Immature natural killer cell (primary cell): ENCODE results near the gene PREX1. TPM values are rescaled to one million over a fixed set of nuclear protein-coding genes. Genes with fewer than 3 reads are reported as not detected.
"Not testable (repeated sequence)": the region's sequence is repeated elsewhere in the genome, so short reads cannot be mapped to it uniquely, and the experiment has no call there.

Source experiments
- DNase-seq, 3 donors: peaks; one replicate each; pipeline ENCODE4 v3.0.0; 2022; ENCODE audit warnings: mixed read lengths in 1 of 3
- H3K27ac Mint-ChIP-seq, 6 donors: one replicate each; pipeline ENCODE4 v1.8.0; 2020; ENCODE audit warnings: mixed read lengths in 6 of 6, mild to moderate bottlenecking in 5 of 6, inconsistent platforms in 4 of 6, moderate library complexity in 3 of 6
- H3K27me3 Mint-ChIP-seq, 3 donors: one replicate each; pipeline ENCODE4 v1.8.0; 2020 to 2021; ENCODE audit warnings: low read depth in 3 of 3, mild to moderate bottlenecking in 3 of 3, mixed read lengths in 3 of 3, moderate library complexity in 3 of 3, inconsistent platforms in 1 of 3
- H3K36me3 Mint-ChIP-seq, 3 donors: one replicate each; pipeline ENCODE4 v1.8.0; 2020; ENCODE audit warnings: mixed read lengths in 3 of 3, inconsistent platforms in 2 of 3, mild to moderate bottlenecking in 2 of 3
- H3K4me1 Mint-ChIP-seq, 2 donors: one replicate each; pipeline ENCODE4 v1.8.0; 2020; ENCODE audit warnings: inconsistent platforms in 2 of 2, mild to moderate bottlenecking in 2 of 2, mixed read lengths in 2 of 2, moderate library complexity in 1 of 2
- H3K4me3 Mint-ChIP-seq, 5 donors: one replicate each; pipeline ENCODE4 v1.8.0; 2020; ENCODE audit warnings: mild to moderate bottlenecking in 5 of 5, mixed read lengths in 5 of 5, inconsistent platforms in 3 of 5, moderate library complexity in 3 of 5
- H3K9me3 Mint-ChIP-seq, 6 donors: one replicate each; pipeline ENCODE4 v1.8.0; 2020; ENCODE audit warnings: mild to moderate bottlenecking in 6 of 6, mixed read lengths in 6 of 6, inconsistent platforms in 4 of 6, moderate library complexity in 3 of 6
- polyA plus RNA-seq, 3 donors: library from polyadenylated mRNA; unstranded; fragments of 300-500 nt; fragmentation: Illumina TruSeq; gene quantifications; one replicate each; pipeline ENCODE4 v1.2.3, GENCODE V29; 2021

PREX1 gene
- polyA plus RNA-seq, 3 donors from 2014 or later, result 30.5 to 94.3 (median 54.9) TPM

DNA sequence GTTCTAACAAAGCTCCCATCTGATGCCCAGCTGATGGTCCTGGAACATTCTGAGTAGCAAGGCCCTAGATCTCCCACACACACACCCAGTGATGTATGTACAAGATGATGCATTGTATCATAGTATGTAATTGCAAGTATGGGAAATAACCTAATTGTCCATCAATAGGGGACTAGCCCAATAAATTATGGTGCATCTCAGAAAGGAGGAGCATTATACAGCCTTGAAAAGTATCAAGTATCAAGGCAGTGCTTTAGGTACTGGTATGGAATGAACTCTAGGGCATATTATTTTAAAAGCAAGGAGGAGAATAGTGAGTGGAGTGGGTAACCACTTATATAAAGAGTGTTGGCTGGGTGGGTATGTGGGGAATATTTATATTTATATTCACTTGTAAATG is 24.8 kb upstream of the PREX1 start:
- H3K27me3 Mint-ChIP-seq, result no peaks in the 10 kb centered on the region
- no peak for DNase-seq
- H3K4me1 Mint-ChIP-seq, result no peaks in the 10 kb centered on the region
- H3K36me3 Mint-ChIP-seq, result peaks cover 0 to 8% (median 0%) of the 10 kb centered on the region in 3 donors
- H3K27ac Mint-ChIP-seq, result peak overlapping the region in 1 of 6 donors; percentile 45
- no peak overlapping the region for H3K4me3 Mint-ChIP-seq
- H3K9me3 Mint-ChIP-seq, result no peaks in the 10 kb centered on the region

DNA sequence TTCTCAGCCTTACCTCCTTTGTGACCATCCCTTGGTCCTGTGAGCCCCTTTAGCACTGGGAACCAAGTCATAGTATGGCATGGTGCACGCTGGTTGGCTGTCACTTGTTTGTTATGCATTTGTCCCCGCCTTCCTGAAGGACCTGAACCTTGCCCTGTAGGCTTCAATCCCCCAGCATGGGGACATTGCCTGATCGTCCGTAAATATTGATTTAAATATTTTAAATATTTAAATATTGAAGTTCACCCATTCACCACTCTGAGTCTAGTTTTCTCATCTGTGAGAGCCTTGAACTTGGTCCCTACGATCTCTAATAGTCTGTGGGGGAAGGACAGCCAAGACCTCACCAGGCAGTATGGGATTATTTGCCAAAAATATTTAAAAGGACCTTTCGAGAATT is 23.8 kb upstream of the PREX1 start:
- Mint-ChIP-seq H3K27me3 (no peaks in the 10 kb centered on the region), H3K9me3 (no peaks in the 10 kb centered on the region), H3K27ac (no peak overlapping the region), H3K4me3 (no peak overlapping the region), H3K36me3 (peaks cover 0 to 8% (median 0%) of the 10 kb centered on the region in 3 donors), H3K4me1 (no peaks in the 10 kb centered on the region)
- no peak for DNase-seq

DNA sequence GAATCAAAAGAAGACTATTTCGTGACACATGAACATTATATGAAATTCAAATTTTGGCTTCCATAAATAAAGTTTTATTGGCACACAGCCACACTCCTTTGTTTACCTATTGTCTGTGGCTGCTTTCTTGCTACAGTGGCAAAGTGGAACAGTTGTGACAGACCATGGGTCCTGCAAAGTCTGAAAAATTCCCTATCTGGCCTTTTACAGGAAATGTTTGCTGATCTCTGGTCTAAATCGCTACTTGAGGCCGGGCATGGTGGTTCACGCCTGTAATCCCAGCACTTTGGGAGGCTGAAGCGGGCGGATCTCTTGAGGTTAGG is 23.1 kb upstream of the PREX1 start:
- Mint-ChIP-seq H3K9me3 (no peaks in the 10 kb centered on the region), H3K36me3 (peaks cover 0 to 8% (median 0%) of the 10 kb centered on the region in 3 donors), H3K27me3 (peaks cover 0 to 2% (median 0%) of the 10 kb centered on the region in 3 donors), H3K4me3 (no peak overlapping the region), H3K27ac (no peak overlapping the region), H3K4me1 (no peaks in the 10 kb centered on the region)
- DNase-seq, result no peak

- Mint-ChIP-seq H3K4me1 (no peaks in the 10 kb centered on the region), H3K27ac (no peak overlapping the region), H3K36me3 (peaks cover 0 to 8% (median 0%) of the 10 kb centered on the region in 3 donors), H3K27me3 (peaks cover 0 to 2% (median 0%) of the 10 kb centered on the region in 3 donors), H3K9me3 (no peaks in the 10 kb centered on the region), H3K4me3 (no peak overlapping the region)
- DNase-seq, result no peak
These were observed 22.6 kb upstream of the PREX1 start for GRCh38 chr20:48850257-48850976.

- Mint-ChIP-seq H3K27ac (no peak overlapping the region), H3K9me3 (no peaks in the 10 kb centered on the region), H3K4me3 (no peak overlapping the region), H3K27me3 (peaks cover 0 to 2% (median 0%) of the 10 kb centered on the region in 3 donors), H3K36me3 (peaks cover 0 to 8% (median 0%) of the 10 kb centered on the region in 3 donors), H3K4me1 (no peaks in the 10 kb centered on the region)
- DNase-seq, result no peak
These were observed 22.0 kb upstream of the PREX1 start for GRCh38 chr20:48849779-48850178.

DNA sequence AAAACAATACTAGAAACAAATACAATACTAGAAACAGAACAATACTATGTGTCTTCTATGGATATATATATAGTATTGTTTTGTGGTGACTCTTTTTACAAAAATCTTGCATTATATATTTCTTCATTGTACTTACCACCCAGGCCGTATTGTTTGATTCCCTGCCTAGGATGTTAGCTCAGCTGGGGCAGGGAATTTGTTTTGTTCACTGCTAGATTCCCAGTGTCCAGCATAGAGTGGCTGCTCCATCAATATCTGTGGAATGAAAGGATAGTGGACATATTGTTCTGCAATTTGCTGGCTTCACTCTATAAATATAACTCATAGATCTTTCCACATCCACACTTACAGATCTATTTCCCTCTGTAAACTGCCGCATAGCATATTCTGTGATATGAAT is 21.5 kb upstream of the PREX1 start:
- no peak for DNase-seq
- H3K36me3 Mint-ChIP-seq, result peaks cover 0 to 8% (median 0%) of the 10 kb centered on the region in 3 donors
- no peaks in the 10 kb centered on the region for H3K4me1 Mint-ChIP-seq
- H3K4me3 Mint-ChIP-seq, result no peak overlapping the region
- no peak overlapping the region for H3K27ac Mint-ChIP-seq
- H3K9me3 Mint-ChIP-seq, result no peaks in the 10 kb centered on the region
- H3K27me3 Mint-ChIP-seq, result peaks cover 0 to 2% (median 0%) of the 10 kb centered on the region in 3 donors

DNA sequence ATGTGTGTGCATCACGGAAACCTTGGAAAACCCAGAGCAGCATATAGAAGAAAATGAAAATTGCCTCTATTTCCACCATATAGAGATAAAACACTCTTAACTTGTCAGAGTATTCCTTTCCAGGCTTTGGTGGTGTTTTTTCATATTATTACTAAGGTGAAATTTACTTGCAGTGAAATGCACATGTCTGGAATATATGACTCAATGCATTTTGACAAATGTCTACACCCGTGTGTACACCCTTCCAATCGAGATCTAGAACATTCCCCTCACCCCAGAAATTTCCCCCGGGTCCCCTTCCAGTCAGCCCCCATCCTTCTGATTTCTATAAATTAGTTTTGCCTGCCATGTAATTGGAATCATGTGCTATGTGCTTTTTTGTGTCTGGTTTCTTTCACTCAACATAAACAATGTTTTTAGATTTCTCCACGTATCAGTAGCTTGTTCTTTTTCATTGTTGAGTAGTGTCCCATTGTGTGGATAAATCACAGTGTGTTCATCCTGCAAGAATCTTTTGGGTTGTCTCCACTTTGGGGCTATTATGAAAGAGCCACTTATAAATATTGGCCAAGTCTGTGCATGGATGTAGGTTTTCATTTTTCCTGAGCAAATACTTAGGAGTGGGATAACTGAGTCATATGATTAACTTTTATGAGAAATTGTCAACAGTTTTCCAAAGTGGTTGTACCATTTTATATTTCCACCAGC is 19.9 kb upstream of the PREX1 start:
- H3K27me3 Mint-ChIP-seq, result peaks cover 0 to 2% (median 0%) of the 10 kb centered on the region in 3 donors
- no peaks in the 10 kb centered on the region for H3K9me3 Mint-ChIP-seq
- no peak overlapping the region for H3K4me3 Mint-ChIP-seq
- DNase-seq, result no peak
- peaks cover 0 to 3% (median 0%) of the 10 kb centered on the region in 3 donors for H3K36me3 Mint-ChIP-seq
- no peaks in the 10 kb centered on the region for H3K4me1 Mint-ChIP-seq
- H3K27ac Mint-ChIP-seq, result no peak overlapping the region

- H3K4me3 Mint-ChIP-seq, result no peak overlapping the region
- H3K27me3 Mint-ChIP-seq, result peaks cover 0 to 2% (median 1%) of the 10 kb centered on the region in 3 donors
- no peaks in the 10 kb centered on the region for H3K9me3 Mint-ChIP-seq
- DNase-seq, result no peak
- H3K27ac Mint-ChIP-seq, result no peak overlapping the region
- no peaks in the 10 kb centered on the region for H3K36me3 Mint-ChIP-seq
- no peaks in the 10 kb centered on the region for H3K4me1 Mint-ChIP-seq
These were observed 19.0 kb upstream of the PREX1 start for GRCh38 chr20:48846516-48847492.

DNA sequence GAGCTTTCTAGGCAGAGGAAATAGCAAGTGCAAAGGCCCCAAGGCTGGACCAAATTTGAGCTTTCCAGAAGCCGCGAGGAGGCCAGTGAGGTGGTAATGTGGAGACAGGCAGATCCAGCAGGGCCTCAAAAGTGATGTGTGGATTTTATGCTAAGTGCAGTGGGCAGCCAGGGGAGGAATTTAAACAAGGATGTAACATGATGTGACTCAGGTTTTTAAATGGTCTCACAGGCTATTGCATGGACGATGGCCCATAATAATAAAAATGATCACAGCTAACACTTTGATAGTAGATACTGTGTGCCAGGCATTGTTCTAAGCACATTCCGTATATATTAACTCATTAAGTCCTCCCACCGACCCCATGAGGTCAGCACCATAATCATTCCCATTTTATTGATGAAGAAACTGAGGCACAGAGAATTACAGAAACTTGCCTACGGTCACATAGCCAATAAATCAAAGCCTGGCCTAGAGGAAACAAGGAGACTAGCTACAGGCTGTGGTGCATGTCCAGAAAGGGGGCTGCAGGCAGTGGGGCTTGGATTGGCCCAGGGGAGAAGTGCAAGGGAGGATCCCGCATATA is 18.0 kb upstream of the PREX1 start:
- H3K27me3 Mint-ChIP-seq, result peaks cover 0 to 2% (median 1%) of the 10 kb centered on the region in 3 donors
- no peaks in the 10 kb centered on the region for H3K9me3 Mint-ChIP-seq
- no peaks in the 10 kb centered on the region for H3K4me1 Mint-ChIP-seq
- no peak overlapping the region for H3K27ac Mint-ChIP-seq
- no peak for DNase-seq
- H3K36me3 Mint-ChIP-seq, result no peaks in the 10 kb centered on the region
- H3K4me3 Mint-ChIP-seq, result no peak overlapping the region

- Mint-ChIP-seq H3K27me3 (peaks cover 0 to 2% (median 1%) of the 10 kb centered on the region in 3 donors), H3K4me3 (no peak overlapping the region), H3K36me3 (no peaks in the 10 kb centered on the region), H3K9me3 (no peaks in the 10 kb centered on the region), H3K4me1 (no peaks in the 10 kb centered on the region), H3K27ac (no peak overlapping the region)
- DNase-seq, result no peak
These were observed 17.2 kb upstream of the PREX1 start for GRCh38 chr20:48844996-48845395.

GRCh38 chr20:48843896-48844295 is 16.1 kb upstream of the PREX1 start:
- not testable (repeated sequence) for H3K4me3 Mint-ChIP-seq, H3K36me3 Mint-ChIP-seq, H3K9me3 Mint-ChIP-seq, H3K4me1 Mint-ChIP-seq, H3K27me3 Mint-ChIP-seq, DNase-seq, H3K27ac Mint-ChIP-seq

DNA sequence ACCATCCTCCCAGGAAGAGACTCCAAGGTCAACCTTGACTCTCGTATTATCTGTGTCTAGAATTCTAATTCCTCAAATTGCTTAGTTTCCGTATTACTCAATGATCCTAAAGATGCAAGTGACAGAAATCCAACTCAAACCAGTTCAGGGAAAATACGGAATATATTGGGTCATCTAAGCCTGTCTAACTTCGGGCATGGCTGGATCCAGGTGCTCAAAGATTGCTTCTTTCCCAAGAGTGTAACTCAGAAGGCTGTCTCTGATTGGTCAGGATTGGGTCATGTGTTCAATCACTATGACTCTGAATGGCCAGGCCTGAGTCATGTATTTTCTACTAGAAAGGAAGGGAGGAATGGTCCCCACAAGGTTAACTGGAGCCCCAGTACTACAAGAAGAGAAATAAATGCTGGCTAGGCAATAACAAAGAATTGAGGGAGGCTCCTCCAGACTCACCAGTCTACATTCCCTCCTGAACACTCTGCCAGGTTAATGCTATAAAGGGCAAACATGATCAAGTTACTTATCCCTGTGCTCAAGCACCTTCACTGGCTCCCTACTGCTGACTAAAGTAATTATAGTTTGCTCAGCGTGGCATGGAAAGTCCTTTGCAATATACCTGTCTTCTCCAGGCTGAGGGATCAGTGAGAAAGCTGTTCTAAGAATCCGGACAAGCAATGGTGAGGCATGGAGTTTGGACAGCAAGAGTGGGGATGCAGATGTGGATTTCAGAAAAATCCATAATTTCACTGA is 15.4 kb upstream of the PREX1 start:
- no peak overlapping the region for H3K27ac Mint-ChIP-seq
- DNase-seq, result no peak
- no peaks in the 10 kb centered on the region for H3K9me3 Mint-ChIP-seq
- peaks cover 0 to 2% (median 1%) of the 10 kb centered on the region in 3 donors for H3K27me3 Mint-ChIP-seq
- no peaks in the 10 kb centered on the region for H3K36me3 Mint-ChIP-seq
- no peak overlapping the region for H3K4me3 Mint-ChIP-seq
- H3K4me1 Mint-ChIP-seq, result no peaks in the 10 kb centered on the region
